Activated CD4-positive, alpha-beta memory T cell treated with anti-CD3 and anti-CD28 coated beads, Interleukin-2, amount 10 ng/mL, durations not matched to agents 7 days and 5 days (primary cell): ENCODE measurements around the gene DGKQ. TPM values are rescaled to one million over a fixed set of nuclear protein-coding genes. Genes with fewer than 3 reads are reported as not detected.

ENCODE experiments used
- CTCF ChIA-PET: fragments of 350-600 bp; sonication (Branson Sonifier 250); formaldehyde crosslinking; loops from one replicate; lab custom pipeline; 2021; ENCODE audit warnings: antibody characterized with exemption, inconsistent platforms; lab: Charles Lee
- POLR2A ChIA-PET: fragments of 350-600 bp; sonication (Branson Sonifier 250); formaldehyde crosslinking; loops from one replicate; lab custom pipeline; 2021; ENCODE audit warnings: antibody characterized with exemption; lab: Charles Lee
- DNase-seq: peaks from one replicate; pipeline ENCODE4 v3.0.0-alpha.2; 2020
- H3K27ac Mint-ChIP-seq: one replicate; pipeline ENCODE4 v1.8.0; 2021; ENCODE audit warnings: mild to moderate bottlenecking, mixed read lengths
- H3K27me3 Mint-ChIP-seq: one replicate; pipeline ENCODE4 v1.8.0; 2021; ENCODE audit warnings: mixed read lengths
- H3K36me3 Mint-ChIP-seq: one replicate; pipeline ENCODE4 v1.8.0; 2021; ENCODE audit warnings: low read depth, mixed read lengths
- H3K4me1 Mint-ChIP-seq: one replicate; pipeline ENCODE4 v1.8.0; 2021; ENCODE audit warnings: mixed read lengths
- H3K4me3 Mint-ChIP-seq: one replicate; pipeline ENCODE4 v1.8.0; 2021; ENCODE audit warnings: mild to moderate bottlenecking, mixed read lengths
- H3K9me3 Mint-ChIP-seq: one replicate; pipeline ENCODE4 v1.8.0; 2021; ENCODE audit warnings: mixed read lengths
- total RNA-seq, 2 experiments: library from RNA; stranded (reverse); gene quantifications; one replicate each; pipeline ENCODE4 v1.2.3, GENCODE V29; 2021

Gene DGKQ
- total RNA-seq, 2 experiments from 2014 or later, result 13.8 to 14.7 TPM

DNA sequence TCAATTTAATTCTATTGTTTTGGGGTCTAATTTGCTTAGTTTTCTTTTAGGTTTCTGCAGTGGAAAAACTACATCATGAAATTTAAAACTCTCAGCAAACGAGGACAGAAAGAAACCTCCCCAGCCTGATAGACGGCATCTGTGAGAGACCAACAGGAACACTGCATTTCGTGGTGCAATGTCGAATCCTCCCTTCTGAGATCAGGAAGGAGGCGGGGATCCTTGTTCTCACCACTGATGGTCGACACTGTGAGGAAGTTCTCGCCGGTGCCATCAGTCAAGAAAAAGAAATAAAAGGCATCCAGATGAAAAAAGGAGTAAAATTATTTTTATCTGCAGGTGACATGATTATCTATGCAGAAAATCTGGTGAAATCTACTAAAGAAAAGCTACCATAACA, 57.8 kb downstream of the DGKQ start:
- Mint-ChIP-seq H3K9me3 (peaks cover 12% of the 10 kb centered on the region), H3K4me3 (no peak overlapping the region), H3K4me1 (peaks cover 29% of the 10 kb centered on the region), H3K36me3 (peaks cover 47% of the 10 kb centered on the region), H3K27ac (no peak overlapping the region), H3K27me3 (no peaks in the 10 kb centered on the region)
- CTCF ChIA-PET, result no interaction called here
- no peak for DNase-seq
- POLR2A ChIA-PET, result no interaction called here

DNA sequence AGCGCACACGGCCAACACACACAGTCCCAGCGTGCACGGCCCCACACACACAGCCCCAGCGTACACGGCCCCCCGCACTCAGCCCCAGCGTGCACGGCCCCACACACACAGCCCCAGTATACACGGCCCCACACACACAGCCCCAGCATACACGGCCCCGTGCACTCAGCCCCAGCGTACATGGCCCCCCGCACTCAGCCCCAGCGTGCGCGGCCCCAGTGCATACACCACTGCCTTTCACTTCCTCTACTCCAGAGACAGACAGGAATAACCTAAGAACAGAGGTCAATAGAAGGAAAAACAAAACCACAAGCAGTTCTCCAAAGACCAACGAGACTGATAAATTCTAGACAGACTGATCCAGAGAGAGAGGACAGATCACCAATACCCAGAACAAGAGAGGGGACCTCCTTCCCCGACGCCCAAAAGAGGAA, 58.3 kb downstream of the DGKQ start:
- Mint-ChIP-seq H3K4me3 (no peak overlapping the region), H3K27me3 (no peaks in the 10 kb centered on the region), H3K9me3 (peaks cover 12% of the 10 kb centered on the region), H3K36me3 (peaks cover 44% of the 10 kb centered on the region), H3K27ac (no peak overlapping the region), H3K4me1 (peaks cover 27% of the 10 kb centered on the region)
- no peak for DNase-seq
- ChIA-PET POLR2A (no interaction called here), CTCF (no interaction called here)

DNA sequence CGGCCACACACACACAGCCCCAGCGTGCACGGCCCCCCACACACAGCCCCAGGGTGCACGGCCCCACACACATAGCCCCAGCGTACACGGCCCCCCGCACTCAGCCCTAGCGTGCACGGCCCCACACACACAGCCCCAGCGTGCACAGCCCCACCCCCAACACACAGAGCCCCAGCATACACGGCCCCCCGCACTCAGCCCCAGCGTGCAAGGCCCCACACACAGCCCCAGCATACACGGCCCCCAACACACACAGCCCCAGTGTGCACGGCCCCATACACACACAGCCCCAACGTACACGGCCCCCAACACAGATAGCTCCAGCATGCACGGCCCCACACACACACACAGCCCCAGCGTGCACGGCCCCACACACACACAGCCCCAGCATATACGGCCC, 58.8 kb downstream of the DGKQ start:
- no peak overlapping the region for H3K4me3 Mint-ChIP-seq
- DNase-seq, result no peak
- H3K36me3 Mint-ChIP-seq, result peaks cover 43% of the 10 kb centered on the region
- peaks cover 10% of the 10 kb centered on the region for H3K9me3 Mint-ChIP-seq
- no peaks in the 10 kb centered on the region for H3K27me3 Mint-ChIP-seq
- CTCF ChIA-PET, result no interaction called here
- peaks cover 24% of the 10 kb centered on the region for H3K4me1 Mint-ChIP-seq
- H3K27ac Mint-ChIP-seq, result no peak overlapping the region
- POLR2A ChIA-PET, result no interaction called here

DNA sequence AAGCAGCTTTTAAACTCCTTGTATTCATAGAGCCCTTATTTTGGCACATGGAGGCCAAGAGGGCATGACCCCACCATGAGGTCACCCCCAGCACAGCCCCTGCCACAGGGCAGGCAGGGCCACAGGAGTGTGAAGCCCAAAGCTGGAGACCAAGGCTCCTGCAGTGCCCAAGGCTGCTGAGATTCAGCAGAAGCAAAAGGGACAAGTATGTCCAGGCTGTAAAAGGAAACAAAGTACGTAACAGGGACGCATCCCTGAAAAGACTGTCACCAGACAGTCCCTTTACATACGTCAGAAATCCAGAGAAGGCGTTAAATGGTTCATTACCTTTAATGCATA, 60.1 kb downstream of the DGKQ start:
- H3K4me1 Mint-ChIP-seq, result peaks cover 23% of the 10 kb centered on the region
- peaks cover 45% of the 10 kb centered on the region for H3K36me3 Mint-ChIP-seq
- no peaks in the 10 kb centered on the region for H3K27me3 Mint-ChIP-seq
- H3K4me3 Mint-ChIP-seq, result no peak overlapping the region
- CTCF ChIA-PET, result no interaction called here
- no peak for DNase-seq
- H3K27ac Mint-ChIP-seq, result no peak overlapping the region
- H3K9me3 Mint-ChIP-seq, result peaks cover 6% of the 10 kb centered on the region
- POLR2A ChIA-PET, result interaction anchor here (0.7 kb wide), 1 partner anchor 34 kb away, joined by 4 read pairs; no protein-coding TSS in a partner anchor

DNA sequence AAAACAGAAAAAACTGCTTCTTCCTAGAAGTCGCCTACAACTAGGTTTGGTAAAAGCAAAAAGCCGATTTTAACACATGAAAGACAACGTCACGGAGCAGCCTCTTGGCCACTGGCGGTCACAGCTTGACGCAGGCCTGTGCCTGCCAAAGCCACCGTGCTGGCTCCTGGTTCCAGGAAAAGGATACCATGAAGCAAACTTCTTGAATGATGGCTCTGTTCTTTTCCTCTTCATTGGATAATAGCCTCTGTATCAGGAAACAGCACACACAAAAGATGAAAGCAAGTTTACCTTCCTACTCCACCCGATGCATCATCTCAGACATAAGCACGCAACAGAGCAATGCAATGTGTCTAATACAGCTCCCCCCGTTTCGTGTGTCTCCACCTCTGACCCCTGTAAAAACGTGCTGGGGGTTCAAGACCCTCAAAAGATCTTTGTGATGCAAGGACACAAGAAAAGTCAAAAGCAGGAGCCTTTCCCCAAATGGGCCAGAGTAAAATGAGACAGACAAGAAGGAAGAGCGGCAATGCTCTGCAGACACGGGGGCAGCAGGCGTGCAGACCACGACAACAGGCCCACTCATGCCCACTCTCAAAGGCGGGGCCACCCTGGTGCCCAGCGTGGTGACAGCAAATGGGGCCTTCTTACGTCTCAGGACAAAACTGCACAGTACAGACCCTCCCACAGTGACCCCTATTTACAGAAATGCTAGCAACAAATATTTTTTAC, 60.7 kb downstream of the DGKQ start:
- CTCF ChIA-PET, result no interaction called here
- Mint-ChIP-seq H3K27me3 (no peaks in the 10 kb centered on the region), H3K4me1 (peaks cover 21% of the 10 kb centered on the region), H3K27ac (no peak overlapping the region), H3K9me3 (peaks cover under 1% of the 10 kb centered on the region), H3K4me3 (no peak overlapping the region), H3K36me3 (peaks cover 45% of the 10 kb centered on the region)
- DNase-seq, result no peak
- POLR2A ChIA-PET, result interaction anchor here (0.7 kb wide), 1 partner anchor 34 kb away, joined by 4 read pairs; no protein-coding TSS in a partner anchor

DNA sequence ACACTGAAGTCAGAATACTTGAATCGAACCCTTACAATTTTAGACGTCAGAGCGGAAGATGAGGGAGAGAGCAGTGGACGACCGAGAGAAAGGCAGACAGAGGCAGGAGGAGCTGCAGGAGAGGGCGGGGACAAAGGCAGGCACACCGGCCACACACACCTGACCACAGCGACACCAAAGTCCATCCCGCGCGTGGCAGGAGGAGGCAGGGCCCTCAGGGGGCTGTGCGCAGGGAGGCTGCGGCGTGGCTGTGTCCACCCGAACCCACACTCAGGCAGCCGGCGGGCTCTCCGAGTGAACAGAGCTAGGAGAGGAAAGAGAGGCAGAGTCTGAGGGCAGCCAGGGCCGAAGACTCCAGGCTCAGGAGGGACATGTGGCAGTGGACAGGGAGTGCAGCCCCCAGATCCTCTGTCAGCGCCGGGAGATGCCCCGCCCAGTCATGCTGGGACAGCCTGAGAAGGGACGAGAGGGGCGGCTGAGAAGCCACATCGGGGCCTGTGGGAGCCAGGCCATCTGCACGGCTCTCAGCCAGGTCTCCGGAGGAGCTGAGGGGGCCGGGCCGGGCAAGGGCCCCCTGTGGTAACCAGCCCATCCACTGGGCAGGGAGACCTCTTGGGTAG, 61.4 kb downstream of the DGKQ start:
- peaks cover 18% of the 10 kb centered on the region for H3K4me1 Mint-ChIP-seq
- no peak for DNase-seq
- no peaks in the 10 kb centered on the region for H3K9me3 Mint-ChIP-seq
- peaks cover 42% of the 10 kb centered on the region for H3K36me3 Mint-ChIP-seq
- ChIA-PET POLR2A (no interaction called here), CTCF (no interaction called here)
- no peak overlapping the region for H3K4me3 Mint-ChIP-seq
- H3K27me3 Mint-ChIP-seq, result no peaks in the 10 kb centered on the region
- no peak overlapping the region for H3K27ac Mint-ChIP-seq

DNA sequence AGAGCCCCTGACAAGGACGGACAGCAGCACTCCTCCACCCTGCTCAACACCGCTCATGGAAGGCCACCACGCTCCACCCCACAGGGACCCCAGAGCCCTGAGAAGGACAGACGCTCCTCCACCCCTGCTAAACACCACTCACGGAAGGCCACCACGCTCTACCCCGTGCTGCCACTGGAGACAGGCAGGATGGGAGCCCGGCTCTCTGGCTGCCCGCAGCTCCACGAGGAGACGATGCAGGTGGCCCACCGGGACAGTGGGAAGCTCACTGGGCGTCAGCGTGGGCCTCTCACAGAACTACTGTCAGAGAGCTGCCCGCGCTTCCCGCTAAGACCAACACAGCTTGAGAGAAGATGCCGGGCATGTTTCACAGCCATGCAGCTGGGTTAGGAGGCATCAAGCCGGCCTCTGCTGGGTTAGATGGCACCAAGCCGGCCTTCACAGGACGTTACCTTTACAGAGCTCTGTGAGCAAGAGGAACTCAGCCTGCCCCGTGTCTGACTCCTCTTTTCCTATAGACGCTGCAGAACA, 62.1 kb downstream of the DGKQ start:
- Mint-ChIP-seq H3K27me3 (no peaks in the 10 kb centered on the region), H3K4me1 (peaks cover 12% of the 10 kb centered on the region), H3K4me3 (no peak overlapping the region), H3K36me3 (peaks cover 44% of the 10 kb centered on the region), H3K27ac (no peak overlapping the region), H3K9me3 (no peaks in the 10 kb centered on the region)
- ChIA-PET CTCF (no interaction called here), POLR2A (no interaction called here)
- DNase-seq, result no peak

DNA sequence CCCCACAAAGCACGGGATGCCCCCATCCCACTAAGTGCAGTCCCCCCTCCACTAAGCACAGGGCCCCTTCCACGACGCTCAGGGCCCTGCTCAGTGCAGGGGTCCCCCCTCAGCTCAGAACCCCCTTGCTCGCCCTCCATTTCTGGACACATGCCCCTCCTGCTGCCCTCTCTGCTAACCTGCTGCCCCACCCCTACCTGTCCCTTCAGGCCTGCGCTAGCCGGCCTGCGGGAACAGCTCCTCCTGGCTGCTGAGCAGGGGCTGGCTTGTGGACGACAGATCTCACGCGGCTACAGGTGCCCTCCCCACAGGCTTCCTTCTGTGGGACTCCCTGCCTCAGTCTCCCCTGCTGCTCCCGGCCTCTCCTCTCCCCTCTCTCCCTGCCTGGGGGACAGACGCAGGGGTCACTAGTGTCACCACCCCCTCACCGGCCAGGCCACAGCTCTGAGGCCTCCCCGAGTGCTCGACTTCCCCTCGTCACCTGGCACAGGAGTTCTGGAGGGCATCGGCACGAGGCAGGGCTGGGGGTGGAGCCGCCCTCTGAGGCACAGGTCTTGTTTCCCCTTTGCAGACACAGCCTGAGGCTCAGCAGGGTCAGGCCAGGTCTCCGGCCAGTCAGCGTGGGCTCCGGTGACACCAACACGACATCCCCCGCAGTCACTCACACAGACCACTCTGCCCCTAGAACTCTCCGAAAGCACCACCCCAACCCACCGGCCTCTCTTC, 62.8 kb downstream of the DGKQ start:
- peaks cover 51% of the 10 kb centered on the region for H3K36me3 Mint-ChIP-seq
- H3K4me1 Mint-ChIP-seq, result peaks cover 6% of the 10 kb centered on the region
- ChIA-PET POLR2A (no interaction called here), CTCF (no interaction called here)
- no peak for DNase-seq
- H3K27ac Mint-ChIP-seq, result no peak overlapping the region
- no peak overlapping the region for H3K4me3 Mint-ChIP-seq
- no peaks in the 10 kb centered on the region for H3K27me3 Mint-ChIP-seq
- H3K9me3 Mint-ChIP-seq, result peaks cover 5% of the 10 kb centered on the region

DNA sequence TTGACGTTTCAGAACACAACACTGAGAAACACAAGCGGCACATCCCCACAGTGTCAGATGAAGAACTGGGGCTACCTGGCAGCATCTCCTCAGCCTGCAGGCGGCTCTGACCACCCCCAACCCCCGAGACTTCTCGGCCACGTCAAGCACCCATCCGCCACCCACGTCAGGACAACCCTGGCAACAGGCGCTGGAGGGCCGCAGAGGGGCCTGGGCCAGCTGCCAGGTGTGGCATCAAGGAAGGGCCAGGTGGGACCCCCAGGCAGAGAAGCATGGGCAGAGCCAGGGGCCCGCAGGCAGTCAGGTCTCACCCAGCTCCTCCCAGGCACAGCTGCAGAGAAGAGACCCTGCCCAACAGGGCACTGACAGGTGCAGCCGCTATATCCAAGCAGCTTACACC, 63.5 kb downstream of the DGKQ start:
- H3K4me3 Mint-ChIP-seq, result no peak overlapping the region
- DNase-seq, result no peak
- H3K27me3 Mint-ChIP-seq, result no peaks in the 10 kb centered on the region
- peaks cover 58% of the 10 kb centered on the region for H3K36me3 Mint-ChIP-seq
- peaks cover 5% of the 10 kb centered on the region for H3K9me3 Mint-ChIP-seq
- POLR2A ChIA-PET, result no interaction called here
- no peak overlapping the region for H3K27ac Mint-ChIP-seq
- H3K4me1 Mint-ChIP-seq, result no peaks in the 10 kb centered on the region
- CTCF ChIA-PET, result no interaction called here

DNA sequence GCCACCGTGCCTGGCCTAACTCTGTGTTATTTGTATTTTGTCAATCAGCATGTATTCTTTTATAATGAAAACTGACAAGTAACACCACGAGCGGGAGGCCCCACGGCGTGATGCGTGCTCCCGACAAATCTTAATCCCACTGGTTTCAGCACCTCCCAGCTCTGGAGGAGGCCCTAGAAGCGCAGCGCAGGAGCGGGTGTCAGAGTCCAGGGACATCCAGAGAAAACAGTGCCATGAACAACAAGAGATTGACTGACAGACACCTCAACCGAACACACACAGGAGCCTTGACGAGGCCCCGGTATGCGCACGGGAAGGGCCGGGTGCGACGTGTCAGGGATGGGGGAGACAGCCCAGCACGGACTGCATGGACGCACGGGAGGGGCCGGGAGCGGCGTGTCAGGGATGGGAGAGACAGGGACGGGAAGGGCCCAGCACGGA, 64.2 kb downstream of the DGKQ start:
- no peak overlapping the region for H3K27ac Mint-ChIP-seq
- H3K4me1 Mint-ChIP-seq, result no peaks in the 10 kb centered on the region
- ChIA-PET CTCF (no interaction called here), POLR2A (no interaction called here)
- H3K27me3 Mint-ChIP-seq, result no peaks in the 10 kb centered on the region
- no peak overlapping the region for H3K4me3 Mint-ChIP-seq
- H3K36me3 Mint-ChIP-seq, result peaks cover 61% of the 10 kb centered on the region
- no peak for DNase-seq
- H3K9me3 Mint-ChIP-seq, result peaks cover 5% of the 10 kb centered on the region

Other genes with a start within 250 kb of the DGKQ start
- gene CPLX1, start 147.4 kb downstream of the DGKQ start, total RNA-seq, result 1 to 10 TPM; 2.5 to 3.0 TPM
- 100 to 1,000 TPM; 139 to 156 TPM for gene GAK, start 41.3 kb downstream of the DGKQ start, total RNA-seq
- gene TMEM175, start 41.1 kb downstream of the DGKQ start, total RNA-seq, result 10 to 100 TPM; 24.1 to 28.8 TPM
- 10 to 100 TPM; 18.8 to 19.0 TPM for gene IDUA, start 13.5 kb upstream of the DGKQ start, total RNA-seq
- under 1 TPM in 1 of 2 experiments, not detected in 1; 0.20 TPM for gene SLC26A1, start 19.8 kb upstream of the DGKQ start, total RNA-seq
- 1 to 10 TPM; 7.1 to 8.9 TPM for gene FGFRL1, start 38.1 kb upstream of the DGKQ start, total RNA-seq
- gene RNF212, start 140.0 kb upstream of the DGKQ start, total RNA-seq, result 1 to 10 TPM in 1 of 2 experiments, under 1 TPM in 1; 0.88 to 1.0 TPM
- gene SPON2, start 199.0 kb upstream of the DGKQ start, total RNA-seq, result 10 to 100 TPM; 22.8 to 24.6 TPM